Measurements from ENCODE around the gene ITPRIP. TPM values are rescaled to one million over a fixed set of nuclear protein-coding genes. Genes with fewer than 3 reads are reported as not detected.

The ITPRIP gene
- total RNA-seq, 1 experiment from 2014 or later = 20.0 TPM

- DNase-seq (ENCODE audit: low read depth) = no peak
Measured at GRCh38 chr10:104340641-104341040, 2.4 kb upstream of the ITPRIP start.

GRCh38 chr10:104340111-104340526, 1.9 kb upstream of the ITPRIP start:
- DNase-seq (ENCODE audit: low read depth) = no peak

- peak; percentile 62 for DNase-seq (ENCODE audit: low read depth)
Measured at GRCh38 chr10:104339469-104340110, 1.3 kb upstream of the ITPRIP start.

- no peak for DNase-seq (ENCODE audit: low read depth)
Measured at GRCh38 chr10:104337521-104337984, 712 bp downstream of the ITPRIP start.

- DNase-seq (ENCODE audit: low read depth) = no peak
Measured at GRCh38 chr10:104336821-104337467, 1.3 kb downstream of the ITPRIP start.

GRCh38 chr10:104334965-104335650, 3.2 kb downstream of the ITPRIP start:
- peak; percentile 19 for DNase-seq (ENCODE audit: low read depth)

- DNase-seq (ENCODE audit: low read depth) = no peak
Measured at GRCh38 chr10:104334561-104334960, 3.7 kb downstream of the ITPRIP start.

- DNase-seq (ENCODE audit: low read depth) = no peak
Measured at GRCh38 chr10:104333728-104334373, 4.4 kb downstream of the ITPRIP start.

GRCh38 chr10:104333032-104333727, 5.1 kb downstream of the ITPRIP start:
- DNase-seq (ENCODE audit: low read depth) = no peak

GRCh38 chr10:104332243-104333031, 5.8 kb downstream of the ITPRIP start:
- peak; percentile 14 for DNase-seq (ENCODE audit: low read depth)

- DNase-seq (ENCODE audit: low read depth) = peak; percentile 94
Measured at GRCh38 chr10:104331208-104331838, 6.9 kb downstream of the ITPRIP start.

GRCh38 chr10:104330168-104331110, 7.8 kb downstream of the ITPRIP start:
- DNase-seq (ENCODE audit: low read depth) = peak; percentile 49

GRCh38 chr10:104329735-104330134, 8.5 kb downstream of the ITPRIP start:
- peak; percentile 91 for DNase-seq (ENCODE audit: low read depth)

- peak; percentile 99 for DNase-seq (ENCODE audit: low read depth)
Measured at GRCh38 chr10:104328896-104329710, 9.2 kb downstream of the ITPRIP start.

GRCh38 chr10:104328646-104328895, 9.7 kb downstream of the ITPRIP start:
- no peak for DNase-seq (ENCODE audit: low read depth)

GRCh38 chr10:104327745-104328645, 10.3 kb downstream of the ITPRIP start:
- DNase-seq (ENCODE audit: low read depth) = peak; percentile 92

GRCh38 chr10:104326991-104327610, 11.2 kb downstream of the ITPRIP start:
- no peak for DNase-seq (ENCODE audit: low read depth)
